HG02623 (cell line): Measurements from ENCODE around the gene TTLL8.
"Not testable (repeated sequence)": the region's sequence is repeated elsewhere in the genome, so short reads cannot be mapped to it uniquely, and the experiment has no call there.

Source experiments
- ATAC-seq: cut with Tn5 transposase; IDR thresholded peaks from one replicate; pipeline ENCODE4 v1.9.1; 2021; ENCODE audit warnings: moderate library complexity; ENCODE audit not compliant: unreplicated experiment

The TTLL8 gene

GRCh38 chr22:49992921-49993648 is 65.0 kb downstream of the TTLL8 start:
- no peak for ATAC-seq

DNA sequence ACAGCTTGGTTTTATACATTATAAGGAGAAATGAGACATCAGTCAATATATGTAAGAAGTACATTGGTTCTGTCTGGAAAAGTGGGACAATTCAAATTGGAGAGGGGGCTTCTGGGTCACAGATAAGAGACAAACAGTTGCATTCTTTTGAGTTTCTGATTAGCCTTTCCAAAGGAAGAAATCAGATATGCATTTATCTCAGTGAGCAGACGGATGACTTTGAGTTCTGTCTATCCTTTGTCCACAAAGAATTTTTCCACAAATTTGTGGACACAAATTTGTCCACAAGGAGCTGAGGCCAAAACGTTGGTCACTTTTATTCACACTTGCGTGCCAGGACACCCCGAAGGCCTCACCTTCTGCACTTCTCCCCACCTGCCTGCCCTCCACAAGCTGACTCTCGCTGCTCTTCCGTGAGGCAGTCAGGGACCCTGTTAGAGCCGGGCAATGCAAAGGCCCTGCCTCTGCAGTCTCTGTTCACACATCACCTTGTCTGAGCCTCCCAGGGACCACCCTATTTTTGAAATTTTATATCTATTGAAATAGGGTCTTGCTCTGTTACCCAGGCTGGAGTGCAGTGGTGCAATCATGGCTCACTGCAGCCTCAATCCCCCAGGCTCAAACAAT is 66.1 kb downstream of the TTLL8 start:
- no peak for ATAC-seq

DNA sequence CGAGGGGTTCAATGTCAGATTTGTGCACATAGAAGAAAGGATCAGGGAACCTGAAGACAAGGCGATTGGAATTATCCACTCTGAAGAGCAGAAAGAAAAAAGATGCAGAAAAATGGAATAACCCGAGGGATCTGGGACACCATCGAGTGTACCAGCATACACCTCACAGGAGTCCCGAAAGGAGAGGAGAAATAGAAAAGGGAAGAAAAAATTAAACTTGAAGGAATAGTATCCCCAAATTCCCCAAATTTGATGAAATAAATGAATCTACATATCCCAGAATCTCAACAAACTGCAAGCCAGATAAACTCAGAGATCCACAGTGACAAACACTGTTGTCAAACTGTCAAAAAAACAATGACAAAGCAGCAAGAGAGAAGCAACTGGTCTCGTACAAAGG is 66.9 kb downstream of the TTLL8 start:
- ATAC-seq, result no peak

- ATAC-seq, result not testable (repeated sequence)
These were observed 68.3 kb downstream of the TTLL8 start for GRCh38 chr22:49989826-49990225.

DNA sequence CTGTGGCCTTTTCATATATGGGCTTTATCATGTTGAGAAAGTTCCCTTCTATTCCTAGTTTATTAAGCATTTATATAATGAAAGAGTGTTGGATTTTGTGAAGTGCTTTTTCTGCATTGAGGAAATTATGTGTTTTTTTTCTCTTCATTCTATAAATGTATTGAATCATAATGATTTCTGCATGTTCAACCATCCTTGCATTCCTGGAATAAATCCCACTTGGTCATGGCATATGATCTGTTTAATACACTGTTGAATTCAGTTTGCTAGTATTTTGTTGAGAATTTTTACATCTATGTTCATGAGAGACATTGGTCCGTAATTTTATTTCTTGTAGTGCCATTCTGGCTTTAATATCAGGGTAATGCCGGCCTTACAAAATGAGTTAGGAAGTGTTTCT is 71.8 kb downstream of the TTLL8 start:
- ATAC-seq, result no peak

DNA sequence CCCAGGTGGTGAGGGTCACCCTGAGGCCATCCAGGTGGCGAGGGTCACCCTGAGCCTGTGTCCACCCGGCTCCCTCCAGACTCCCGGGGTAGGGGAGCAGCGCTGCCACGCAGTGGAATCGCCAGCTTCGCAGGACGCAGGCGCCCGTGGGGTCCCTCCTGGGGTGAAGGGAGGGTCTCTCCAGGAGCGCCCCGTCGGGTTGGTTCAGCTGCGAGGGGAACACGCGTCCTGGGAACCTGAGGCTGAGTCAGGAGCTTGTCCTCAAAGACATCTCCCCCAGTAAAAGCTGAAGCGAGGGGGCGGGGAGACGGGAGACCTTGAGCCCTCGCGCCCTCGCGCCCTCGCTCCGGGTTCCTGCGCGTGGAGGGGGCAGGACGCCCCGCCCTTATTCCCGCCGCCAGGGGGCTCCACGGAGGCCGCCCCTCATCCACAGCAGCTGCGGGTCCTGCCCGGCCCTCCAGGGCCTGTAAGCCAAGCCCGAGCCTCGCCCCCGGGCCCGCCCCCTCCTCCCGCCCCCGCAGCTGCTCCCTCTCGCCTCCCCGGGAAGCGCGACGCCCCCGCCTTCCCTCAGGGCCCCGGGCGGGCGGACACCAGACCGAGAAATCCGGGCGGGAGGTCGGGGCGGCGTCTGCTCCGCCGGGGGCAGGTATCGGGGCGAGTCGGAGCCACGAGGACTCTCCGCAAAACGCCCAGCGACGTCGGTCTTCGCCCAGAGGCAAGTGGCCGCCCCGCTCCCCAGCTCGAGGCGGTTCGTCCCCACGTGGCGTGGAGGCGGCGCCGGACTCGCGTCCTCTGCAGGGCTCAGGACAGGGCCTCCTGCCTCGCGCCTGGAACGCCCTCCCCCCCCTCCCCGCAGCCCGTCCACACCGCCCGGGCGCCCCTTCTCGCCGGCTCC is 74.7 kb downstream of the TTLL8 start:
- no peak for ATAC-seq

- ATAC-seq, result not testable (repeated sequence)
These were observed 76.3 kb downstream of the TTLL8 start for GRCh38 chr22:49981799-49982198.

GRCh38 chr22:49979587-49980264 is 78.4 kb downstream of the TTLL8 start:
- ATAC-seq, result no peak

DNA sequence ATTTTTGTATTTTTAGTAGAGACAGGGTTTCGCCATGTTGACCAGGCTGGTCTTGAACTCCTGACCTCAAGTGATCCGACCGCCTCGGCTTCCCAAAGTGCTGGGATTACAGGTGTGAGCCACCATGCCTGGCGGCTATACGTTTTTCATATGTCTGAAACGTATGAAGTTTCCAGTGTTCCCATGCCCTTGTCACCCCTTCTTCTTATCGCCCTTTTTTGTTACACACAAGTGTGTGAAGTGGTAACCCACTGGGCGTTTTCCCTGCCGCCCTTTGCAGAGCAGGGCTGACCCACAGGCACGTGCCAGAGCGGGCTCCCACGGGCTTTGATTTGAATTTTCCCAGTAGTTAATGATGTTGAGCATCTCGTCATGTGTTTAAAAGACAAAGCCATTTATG is 80.5 kb downstream of the TTLL8 start:
- no peak for ATAC-seq

- no peak for ATAC-seq
These were observed 81.5 kb downstream of the TTLL8 start for GRCh38 chr22:49976439-49977175.

DNA sequence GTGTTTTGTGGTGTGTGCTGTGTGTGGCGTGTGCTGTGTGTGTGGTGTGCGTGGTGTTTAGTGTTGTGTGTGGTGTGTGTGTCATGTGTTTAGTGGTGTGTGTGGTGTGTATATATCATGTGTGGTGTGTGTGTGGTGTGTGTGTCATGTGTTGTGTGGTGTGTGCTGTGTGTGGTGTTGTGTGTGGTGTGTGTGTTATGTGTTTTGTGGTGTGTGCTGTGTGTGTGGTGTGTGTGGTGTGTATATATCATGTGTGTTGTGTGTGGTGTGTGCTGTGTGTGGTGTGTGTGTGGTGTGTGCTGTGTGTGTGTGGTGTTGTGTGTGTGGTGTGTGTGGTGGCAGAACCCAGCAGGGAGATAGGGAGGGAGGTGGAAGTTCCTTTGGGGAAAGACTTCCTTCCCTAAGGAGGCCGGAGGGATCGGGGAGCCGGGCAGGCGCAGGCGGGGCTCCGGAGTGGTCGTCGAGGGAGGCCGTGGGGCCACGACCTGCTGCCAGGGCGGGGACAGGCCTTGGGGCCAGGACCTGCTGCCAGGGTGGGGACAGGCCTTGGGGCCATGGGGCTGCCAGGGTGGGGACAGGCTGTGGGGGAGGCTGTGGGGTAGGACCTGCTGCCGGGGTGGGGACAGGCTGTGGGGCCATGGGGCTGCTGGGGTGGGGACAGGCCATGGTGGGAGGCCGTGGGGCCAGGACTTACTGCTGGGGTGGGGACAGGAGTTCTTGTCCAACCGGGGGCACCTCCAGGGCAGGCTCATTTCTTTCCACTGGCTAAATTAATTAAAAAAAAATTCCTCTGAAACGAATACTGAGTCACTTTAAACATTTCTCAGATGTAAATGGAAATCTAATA is 82.3 kb downstream of the TTLL8 start:
- ATAC-seq, result no peak

- no peak for ATAC-seq
These were observed 84.8 kb downstream of the TTLL8 start for GRCh38 chr22:49973018-49973961.

DNA sequence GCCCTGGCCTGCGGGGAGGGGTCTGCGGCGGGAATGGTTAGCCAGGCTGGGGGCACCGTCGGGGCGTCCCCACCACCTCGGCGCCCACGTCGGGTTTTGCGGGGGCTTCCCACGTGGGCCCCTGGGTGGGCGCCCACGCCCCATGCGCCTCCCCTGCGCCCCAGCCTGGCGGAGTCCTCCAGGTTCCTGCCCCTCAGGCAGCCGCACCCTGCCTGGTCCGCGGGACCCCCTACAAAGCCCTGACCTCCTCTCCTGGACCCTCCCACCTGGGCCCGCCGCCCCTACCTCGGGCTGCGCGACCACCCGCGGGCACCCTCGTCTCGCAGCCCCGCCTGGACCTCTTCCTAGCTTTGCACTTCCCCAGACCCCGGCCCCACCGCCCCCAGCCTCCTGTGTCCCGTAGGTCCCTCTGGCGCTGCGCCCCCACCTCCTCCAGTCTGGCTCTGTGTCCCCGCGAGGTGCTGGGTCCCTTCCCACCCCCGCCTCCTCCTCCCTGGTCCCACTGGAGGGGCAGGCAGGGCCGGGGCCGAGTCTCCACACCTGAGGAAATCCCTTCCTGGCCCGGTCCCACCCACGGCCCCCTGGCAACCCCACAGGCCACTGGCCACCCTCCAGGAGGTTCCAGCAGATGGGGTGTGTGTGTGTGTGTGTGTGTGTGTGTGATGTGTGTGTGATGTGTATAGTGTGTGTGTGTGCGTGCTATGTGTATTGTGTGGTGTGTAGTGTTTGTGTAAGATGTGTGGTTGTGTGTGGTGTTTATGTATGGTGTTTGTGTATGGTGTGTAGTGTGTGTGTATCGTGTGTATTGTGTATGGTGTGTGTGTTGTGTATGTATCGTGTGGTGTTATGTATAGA is 85.7 kb downstream of the TTLL8 start:
- no peak for ATAC-seq

- peak; percentile 37 for ATAC-seq
These were observed 86.6 kb downstream of the TTLL8 start for GRCh38 chr22:49971232-49972162.

DNA sequence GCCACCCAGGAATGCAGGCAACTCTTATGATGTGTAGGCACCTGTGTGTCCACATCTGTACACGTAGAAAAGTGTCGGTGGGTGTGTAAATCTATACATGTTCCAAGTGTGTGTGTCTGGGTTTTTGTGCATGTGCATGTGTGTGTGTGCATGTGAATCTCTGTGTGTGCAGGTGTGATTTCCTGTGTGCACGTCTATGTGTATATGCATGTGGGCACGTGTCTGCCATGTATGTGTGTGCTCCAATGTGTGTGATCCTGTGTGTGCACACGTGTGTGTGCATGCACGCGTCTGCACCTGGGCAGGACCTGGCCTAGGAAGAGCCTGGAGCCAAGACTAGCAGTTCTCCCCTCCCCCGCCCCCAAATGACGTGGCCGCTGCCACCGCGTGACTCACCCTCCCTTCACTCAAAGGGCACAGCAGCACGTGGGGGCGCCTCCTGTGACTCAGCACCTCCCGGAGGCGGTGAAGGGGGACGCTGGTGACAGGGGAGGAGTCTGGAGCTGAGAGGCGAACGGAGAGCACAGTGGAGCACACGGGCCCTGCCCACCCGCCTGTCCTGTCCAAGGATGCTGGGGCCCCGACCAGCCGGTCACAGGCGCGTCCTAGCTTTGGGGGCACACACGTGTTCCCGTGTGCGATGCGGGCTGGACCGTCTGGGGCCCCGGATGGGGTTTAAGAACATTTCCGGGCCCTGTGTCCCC is 87.4 kb downstream of the TTLL8 start:
- ATAC-seq, result peak; percentile 59
